Duodenal mucosa (tissue), 2 donors: ENCODE results near the gene FHOD3.

Source experiments
- H3K27ac ChIP-seq: one replicate; pipeline ENCODE4 v1.7.0; 2013; ENCODE audit warnings: low read depth, low read length
- H3K27me3 ChIP-seq, 2 donors: one replicate each; pipeline ENCODE4 v1.7.0; 2013; ENCODE audit warnings: low read length in 2 of 2, control low read depth in 1 of 2; ENCODE audit not compliant: insufficient read depth in 2 of 2, control insufficient read depth in 1 of 2
- H3K36me3 ChIP-seq, 2 donors: one replicate each; pipeline ENCODE4 v1.7.0; 2013; ENCODE audit warnings: low read length in 2 of 2, control low read depth in 1 of 2; ENCODE audit not compliant: insufficient read depth in 2 of 2, control insufficient read depth in 1 of 2
- H3K4me1 ChIP-seq, 2 donors: one replicate each; pipeline ENCODE4 v1.7.0; 2013; ENCODE audit warnings: low read length in 2 of 2, control low read depth in 1 of 2; ENCODE audit not compliant: insufficient read depth in 2 of 2, control insufficient read depth in 1 of 2
- H3K4me3 ChIP-seq, 2 donors: one replicate each; pipeline ENCODE4 v1.7.0; 2013; ENCODE audit warnings: low read length in 2 of 2, low read depth in 1 of 2
- H3K9ac ChIP-seq, 2 donors: one replicate each; pipeline ENCODE4 v1.7.0; 2013; ENCODE audit warnings: low read length in 2 of 2, low read depth in 1 of 2
- H3K9me3 ChIP-seq, 2 donors: one replicate each; pipeline ENCODE4 v1.7.0; 2013; ENCODE audit warnings: low read length in 2 of 2, control low read depth in 1 of 2; ENCODE audit not compliant: control insufficient read depth in 1 of 2

Gene FHOD3

GRCh38 chr18:36786686-36787085, 489.2 kb downstream of the FHOD3 start:
- Histone ChIP-seq H3K27ac (no peak overlapping the region), H3K9me3 (no peaks in the 10 kb centered on the region), H3K4me3 (no peak overlapping the region), H3K4me1 (no peaks in the 10 kb centered on the region), H3K27me3 (no peaks in the 10 kb centered on the region), H3K9ac (no peak overlapping the region), H3K36me3 (peaks cover 14 to 24% of the 10 kb centered on the region in 2 donors)

- no peaks in the 10 kb centered on the region for H3K9me3 ChIP-seq
- H3K27ac ChIP-seq: no peak overlapping the region
- H3K36me3 ChIP-seq: peaks cover 28 to 66% of the 10 kb centered on the region in 2 donors
- H3K4me3 ChIP-seq: no peak overlapping the region
- H3K27me3 ChIP-seq: no peaks in the 10 kb centered on the region
- H3K9ac ChIP-seq: no peak overlapping the region
- H3K4me1 ChIP-seq: no peaks in the 10 kb centered on the region
These were observed 495.2 kb downstream of the FHOD3 start for GRCh38 chr18:36792634-36793283.

- Histone ChIP-seq H3K27ac (no peak overlapping the region), H3K36me3 (peaks cover 15 to 79% of the 10 kb centered on the region in 2 donors), H3K4me1 (no peaks in the 10 kb centered on the region), H3K9me3 (no peaks in the 10 kb centered on the region), H3K9ac (no peak overlapping the region), H3K27me3 (no peaks in the 10 kb centered on the region), H3K4me3 (no peak overlapping the region)
These were observed 501.4 kb downstream of the FHOD3 start for GRCh38 chr18:36798738-36799473.

GRCh38 chr18:36805105-36805504, 507.6 kb downstream of the FHOD3 start:
- Histone ChIP-seq H3K4me3 (no peak overlapping the region), H3K9ac (no peak overlapping the region), H3K9me3 (no peaks in the 10 kb centered on the region), H3K4me1 (no peaks in the 10 kb centered on the region), H3K27ac (no peak overlapping the region), H3K36me3 (peaks cover 15 to 57% of the 10 kb centered on the region in 2 donors), H3K27me3 (no peaks in the 10 kb centered on the region)

DNA sequence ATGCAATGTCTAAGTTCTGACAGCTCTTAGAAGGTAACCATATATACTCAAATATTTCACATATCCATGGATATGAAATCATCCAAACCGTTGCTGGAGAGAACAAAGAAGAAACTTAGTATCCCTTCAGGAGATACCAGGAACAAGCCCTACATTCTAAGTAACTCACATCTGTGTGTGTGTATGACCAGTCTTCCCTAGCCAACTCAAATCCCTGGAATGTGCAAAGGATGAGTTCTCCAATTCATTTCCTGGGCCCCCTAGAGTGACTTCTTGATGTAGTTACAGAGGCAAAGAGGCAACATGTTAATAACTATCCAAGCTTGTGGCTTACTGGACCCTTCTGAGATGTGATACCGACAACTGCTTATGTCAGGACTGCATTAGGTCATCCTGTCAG, 511.2 kb downstream of the FHOD3 start:
- peaks cover 15 to 55% of the 10 kb centered on the region in 2 donors for H3K36me3 ChIP-seq
- no peaks in the 10 kb centered on the region for H3K4me1 ChIP-seq
- H3K27ac ChIP-seq: no peak overlapping the region
- H3K9me3 ChIP-seq: no peaks in the 10 kb centered on the region
- H3K27me3 ChIP-seq: no peaks in the 10 kb centered on the region
- no peak overlapping the region for H3K9ac ChIP-seq
- H3K4me3 ChIP-seq: no peak overlapping the region

- Histone ChIP-seq H3K9ac (no peak overlapping the region), H3K4me1 (no peaks in the 10 kb centered on the region), H3K9me3 (no peaks in the 10 kb centered on the region), H3K4me3 (no peak overlapping the region), H3K27ac (no peak overlapping the region), H3K27me3 (no peaks in the 10 kb centered on the region), H3K36me3 (peaks cover 8 to 45% of the 10 kb centered on the region in 2 donors)
These were observed 512.3 kb downstream of the FHOD3 start for GRCh38 chr18:36809590-36810381.

- no peak overlapping the region for H3K27ac ChIP-seq
- no peak overlapping the region for H3K9ac ChIP-seq
- H3K4me1 ChIP-seq: no peaks in the 10 kb centered on the region
- no peaks in the 10 kb centered on the region for H3K27me3 ChIP-seq
- H3K9me3 ChIP-seq: no peaks in the 10 kb centered on the region
- H3K36me3 ChIP-seq: peaks cover 4 to 34% of the 10 kb centered on the region in 2 donors
- H3K4me3 ChIP-seq: no peak overlapping the region
These were observed 513.9 kb downstream of the FHOD3 start for GRCh38 chr18:36811430-36811829.

GRCh38 chr18:36811955-36812354, 514.4 kb downstream of the FHOD3 start:
- H3K36me3 ChIP-seq: peaks cover 4 to 34% of the 10 kb centered on the region in 2 donors
- H3K27ac ChIP-seq: no peak overlapping the region

GRCh38 chr18:36812678-36813077, 515.2 kb downstream of the FHOD3 start:
- no peak overlapping the region for H3K27ac ChIP-seq
- H3K9ac ChIP-seq: no peak overlapping the region
- no peaks in the 10 kb centered on the region for H3K4me1 ChIP-seq
- no peak overlapping the region for H3K4me3 ChIP-seq
- no peaks in the 10 kb centered on the region for H3K9me3 ChIP-seq
- no peaks in the 10 kb centered on the region for H3K27me3 ChIP-seq
- peaks cover 4 to 34% of the 10 kb centered on the region in 2 donors for H3K36me3 ChIP-seq

More at GRCh38 chr18:36811955-36812354, 514.4 kb downstream of the FHOD3 start:
- Histone ChIP-seq H3K4me3 (no peak overlapping the region), H3K27me3 (no peaks in the 10 kb centered on the region), H3K4me1 (no peaks in the 10 kb centered on the region), H3K9ac (no peak overlapping the region), H3K9me3 (no peaks in the 10 kb centered on the region)
